ENCODE measurements around the gene HPCA.

DNA sequence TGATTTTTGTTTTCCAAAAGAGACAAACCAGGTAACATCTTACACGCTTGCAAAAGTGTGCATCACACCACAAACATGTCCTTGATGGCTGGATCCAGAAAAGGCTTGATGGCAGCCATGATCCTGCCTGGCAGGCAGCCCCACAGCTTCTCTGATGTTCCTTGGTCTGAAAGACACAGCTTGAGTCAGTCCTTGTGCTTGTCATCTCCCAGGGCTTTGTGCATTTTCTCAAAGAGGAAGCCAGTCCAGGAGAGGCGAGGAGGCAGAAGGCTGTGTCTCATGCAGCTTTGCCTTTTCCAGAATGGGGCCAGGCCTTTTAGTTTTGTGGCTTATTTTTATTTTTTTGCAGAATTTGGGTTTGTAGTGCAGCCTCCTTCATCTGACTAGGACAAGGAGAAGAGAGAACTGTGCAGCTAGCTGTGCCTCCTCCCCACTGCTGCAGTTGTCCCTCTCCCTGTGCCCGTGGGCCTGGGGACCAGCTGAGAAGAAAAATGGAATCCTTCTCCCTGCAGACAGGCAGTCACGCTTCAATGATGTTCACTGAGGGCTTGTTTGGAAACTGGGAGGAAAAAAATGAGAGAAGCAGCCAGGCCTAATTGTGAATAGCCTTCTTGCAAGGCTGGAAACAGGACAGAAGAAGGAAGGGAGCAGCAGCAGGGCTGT is 22.9 kb upstream of the HPCA start:
- TF ChIP-seq CTCF (IDR thresholded peaks at IDR 0.05), result no peak
- TF ChIP-seq POLR2A (IDR thresholded peaks at IDR 0.05), result no peak
